ENCODE measurements around the gene CYGB. TPM values are rescaled to one million over a fixed set of nuclear protein-coding genes. Genes with fewer than 3 reads are reported as not detected.

The CYGB gene
- total RNA-seq, 1 experiment from 2014 or later, result 0.62 TPM

- no peak for DNase-seq (ENCODE audit: low read depth)
Measured at GRCh38 chr17:76501827-76502307, 35.6 kb downstream of the CYGB start.

GRCh38 chr17:76501018-76501826 is 36.3 kb downstream of the CYGB start, which contains the start of gene RHBDF2:
TSS of gene RHBDF2 (minus strand) at chr17:76501423. CDS start at chr17:76481524, 19,899 bp downstream.
- peak; percentile 74 for DNase-seq (ENCODE audit: low read depth)

- DNase-seq (ENCODE audit: low read depth), result no peak
Measured at GRCh38 chr17:76500747-76501017, 36.8 kb downstream of the CYGB start.

- peak; percentile 26 for DNase-seq (ENCODE audit: low read depth)
Measured at GRCh38 chr17:76500074-76500746, 37.3 kb downstream of the CYGB start.

- peak; percentile 78 for DNase-seq (ENCODE audit: low read depth)
Measured at GRCh38 chr17:76499267-76499667, 38.2 kb downstream of the CYGB start.

- no peak for DNase-seq (ENCODE audit: low read depth)
Measured at GRCh38 chr17:76498876-76499251, 38.6 kb downstream of the CYGB start.

- DNase-seq (ENCODE audit: low read depth), result peak; percentile 94
Measured at GRCh38 chr17:76497979-76498875, 39.3 kb downstream of the CYGB start.

- no peak for DNase-seq (ENCODE audit: low read depth)
Measured at GRCh38 chr17:76497699-76497978, 39.9 kb downstream of the CYGB start.

- no peak for DNase-seq (ENCODE audit: low read depth)
Measured at GRCh38 chr17:76496464-76496863, 41.0 kb downstream of the CYGB start.

- DNase-seq (ENCODE audit: low read depth), result no peak
Measured at GRCh38 chr17:76495663-76496400, 41.7 kb downstream of the CYGB start.

GRCh38 chr17:76493505-76494167 is 43.9 kb downstream of the CYGB start:
- no peak for DNase-seq (ENCODE audit: low read depth)

- peak; percentile 81 for DNase-seq (ENCODE audit: low read depth)
Measured at GRCh38 chr17:76492989-76493501, 44.5 kb downstream of the CYGB start.

- DNase-seq (ENCODE audit: low read depth), result no peak
Measured at GRCh38 chr17:76492123-76492988, 45.2 kb downstream of the CYGB start.

GRCh38 chr17:76491271-76492122 is 46.0 kb downstream of the CYGB start:
- no peak for DNase-seq (ENCODE audit: low read depth)

- DNase-seq (ENCODE audit: low read depth), result no peak
Measured at GRCh38 chr17:76490112-76490710, 47.3 kb downstream of the CYGB start.

GRCh38 chr17:76487451-76488192 is 49.9 kb downstream of the CYGB start:
- no peak for DNase-seq (ENCODE audit: low read depth)

- peak; percentile 26 for DNase-seq (ENCODE audit: low read depth)
Measured at GRCh38 chr17:76485569-76485968, 51.9 kb downstream of the CYGB start.

GRCh38 chr17:76484228-76484725 is 53.2 kb downstream of the CYGB start:
- DNase-seq (ENCODE audit: low read depth), result no peak
